Skin of body (tissue), 2 donors: ENCODE results near the gene SMIM9. TPM values are rescaled to one million over a fixed set of nuclear protein-coding genes. Genes with fewer than 3 reads are reported as not detected.

Experiments
- DNase-seq: peaks from one replicate; lab custom pipeline; 2025; lab: John Stamatoyannopoulos, UW
- total RNA-seq: library from RNA; depleted of rRNA; stranded (reverse); fragments of >200 nt; gene quantifications from one replicate; pipeline ENCODE4 v1.2.3, GENCODE V29; 2014

The SMIM9 gene
- total RNA-seq, 1 donor from 2014 or later: not detected

DNA sequence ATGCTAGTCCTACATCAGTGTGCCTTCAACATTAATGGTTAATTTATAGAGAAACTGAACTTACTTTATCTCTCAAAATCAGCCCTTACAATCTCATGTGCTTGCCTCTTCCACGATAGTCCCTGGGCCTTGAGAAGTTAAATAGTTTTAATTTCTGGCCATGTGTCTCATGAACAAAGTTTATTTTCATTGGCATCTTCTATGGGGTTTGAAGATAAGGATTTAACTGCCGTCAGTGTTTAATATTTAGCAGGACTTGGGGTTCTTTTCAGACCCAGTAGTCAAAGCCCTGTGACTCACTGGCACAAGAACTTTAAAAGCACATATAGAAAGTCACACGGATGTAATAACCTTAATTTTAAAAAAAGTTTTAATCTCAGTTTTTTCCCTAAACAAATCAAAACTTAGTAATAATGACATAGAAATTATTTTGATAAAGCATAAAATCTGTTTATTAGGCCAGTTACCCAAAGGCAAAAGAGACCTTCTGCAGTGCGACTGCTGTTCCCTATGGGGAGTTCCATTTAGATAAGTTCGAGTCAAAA, 19.1 kb downstream of the SMIM9 start:
- DNase-seq: no peak

DNA sequence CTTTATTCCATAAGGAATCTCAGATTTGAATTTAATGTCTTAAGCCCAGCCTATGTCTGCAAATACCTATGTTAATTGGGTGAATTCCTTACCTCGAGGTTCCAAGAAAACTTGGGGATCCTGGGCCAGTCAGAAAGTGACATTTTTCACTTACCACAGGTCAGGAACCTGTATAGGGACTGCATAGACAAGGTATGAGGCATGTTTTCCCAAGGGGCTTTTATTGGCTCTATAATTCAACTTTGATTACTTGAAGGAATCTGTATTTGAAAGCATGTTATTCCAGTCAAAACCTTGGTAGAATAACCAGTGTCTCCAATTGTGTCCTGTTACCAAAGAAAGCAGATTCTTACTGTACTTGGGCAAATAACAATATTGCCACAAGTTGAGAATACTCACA, 20.7 kb downstream of the SMIM9 start:
- DNase-seq: no peak

GRCh38 chrX:154812341-154813101, 21.9 kb downstream of the SMIM9 start:
- no peak for DNase-seq

- no peak for DNase-seq
Measured at GRCh38 chrX:154809939-154810665, 24.4 kb downstream of the SMIM9 start.

GRCh38 chrX:154806837-154807501, 27.5 kb downstream of the SMIM9 start:
- no peak for DNase-seq

- no peak for DNase-seq
Measured at GRCh38 chrX:154805696-154806091, 28.8 kb downstream of the SMIM9 start.

DNA sequence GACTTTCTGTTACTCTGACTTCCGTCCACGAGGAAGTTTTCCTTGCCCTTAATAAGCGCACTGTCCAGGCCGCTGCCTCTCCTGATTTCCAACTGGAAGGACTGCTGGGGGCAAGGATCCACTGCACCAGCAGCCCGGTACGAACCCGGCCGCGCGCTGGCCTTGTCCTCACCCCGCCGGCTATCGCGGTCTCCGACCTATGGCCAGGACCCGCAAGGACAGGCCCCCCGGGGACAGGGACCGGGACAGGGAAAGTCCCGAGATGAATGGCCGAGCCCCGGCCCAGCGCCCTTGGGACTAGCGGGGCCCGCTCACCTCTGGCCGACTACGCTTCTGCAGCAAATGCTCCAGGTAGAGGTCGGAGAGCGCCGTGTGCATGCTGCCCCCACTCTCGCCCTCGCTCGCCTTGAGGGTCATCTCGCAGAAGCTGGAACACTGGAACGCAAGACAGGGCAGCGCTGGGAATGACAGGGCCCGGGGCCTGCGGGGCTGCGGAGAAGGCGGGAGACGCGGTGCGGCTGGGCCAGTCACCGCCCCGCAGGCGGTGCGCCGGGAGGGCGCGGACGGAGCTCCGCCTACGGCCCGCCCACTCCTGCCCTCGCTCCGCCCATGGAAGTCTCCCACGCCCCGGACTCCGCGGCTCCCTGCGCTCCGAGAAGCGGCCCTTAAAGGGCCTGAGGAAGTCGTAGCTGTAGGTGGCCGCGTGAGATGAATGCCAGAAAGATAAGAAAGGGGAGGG, 29.3 kb downstream of the SMIM9 start, which contains the start of gene MPP1:
MPP1 (minus strand) TSS at position 529 of the 739 bp plus-strand sequence; CDS start at position 417, 112 bp downstream.
- DNase-seq: peak; percentile 24

DNA sequence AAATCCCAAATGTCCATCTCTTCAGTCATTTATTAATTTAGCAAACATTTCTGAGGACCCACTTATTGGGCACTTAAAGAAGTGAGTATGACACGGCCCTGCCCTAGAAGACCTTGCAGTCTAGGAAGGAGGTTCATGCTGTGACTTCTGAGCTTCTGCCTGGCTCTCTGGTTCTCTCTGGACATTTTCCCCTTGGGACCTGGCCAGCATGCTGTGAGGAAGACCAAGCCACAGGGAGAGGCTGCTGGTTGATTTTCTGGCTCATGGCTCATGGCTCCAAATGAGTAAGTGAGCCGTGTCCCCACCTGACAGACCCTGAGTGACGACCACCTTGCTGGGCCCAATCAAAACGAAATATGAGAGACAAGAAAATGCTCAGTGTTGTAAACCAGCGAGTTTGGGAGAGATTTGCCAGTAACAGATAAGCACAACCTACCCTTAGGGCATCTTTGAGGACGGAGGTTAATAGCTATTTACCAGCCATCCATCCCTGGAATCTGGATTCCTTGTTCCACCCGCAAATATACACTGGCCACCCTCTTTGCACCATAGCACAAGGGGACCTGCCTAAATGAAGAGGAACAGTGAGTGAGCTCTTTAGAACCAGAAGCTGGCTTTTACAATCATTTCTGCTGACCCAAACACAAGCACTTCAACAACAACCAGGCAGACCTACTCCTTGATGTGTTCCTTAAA, 30.1 kb downstream of the SMIM9 start:
- DNase-seq: no peak

- DNase-seq: no peak
Measured at GRCh38 chrX:154802947-154803346, 31.5 kb downstream of the SMIM9 start.

- no peak for DNase-seq
Measured at GRCh38 chrX:154800478-154801210, 33.8 kb downstream of the SMIM9 start.

GRCh38 chrX:154799556-154800348, 34.7 kb downstream of the SMIM9 start:
- no peak for DNase-seq

- no peak for DNase-seq
Measured at GRCh38 chrX:154797006-154797405, 37.5 kb downstream of the SMIM9 start.

GRCh38 chrX:154795016-154795415, 39.4 kb downstream of the SMIM9 start:
- no peak for DNase-seq

DNA sequence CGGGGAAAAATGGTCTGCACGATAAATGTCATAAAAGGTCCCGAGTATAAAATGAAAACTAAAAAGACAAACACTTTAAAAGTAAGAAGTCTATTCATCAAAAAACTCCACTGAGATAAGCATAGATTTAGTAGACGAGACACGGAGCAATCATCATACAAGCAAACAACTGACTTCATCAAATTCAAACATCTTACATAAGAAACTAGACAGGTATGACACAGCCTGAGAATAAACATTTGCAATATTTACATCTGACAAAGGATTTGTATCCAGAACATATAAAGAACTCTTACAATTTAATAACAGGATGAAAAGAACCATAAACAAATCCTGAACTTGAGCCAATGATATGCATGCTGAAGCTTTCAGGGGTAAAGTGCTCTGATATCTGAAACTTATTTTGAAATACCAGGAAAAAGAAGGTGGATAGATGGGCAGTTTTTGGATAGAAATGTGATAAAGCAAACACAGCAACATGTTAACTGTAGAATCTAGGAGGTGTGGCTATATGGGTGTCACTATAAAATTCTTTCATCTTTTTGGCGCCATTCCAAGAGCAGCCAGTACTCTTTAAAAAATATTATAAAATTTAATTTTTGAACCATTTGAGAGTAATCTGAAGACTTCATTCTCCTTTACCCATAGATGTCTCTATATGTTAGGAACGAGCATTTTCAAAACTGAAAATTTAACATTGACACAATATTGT, 41.2 kb downstream of the SMIM9 start:
- DNase-seq: no peak

- DNase-seq: no peak
Measured at GRCh38 chrX:154791939-154792338, 42.5 kb downstream of the SMIM9 start.

- no peak for DNase-seq
Measured at GRCh38 chrX:154791467-154791866, 43.0 kb downstream of the SMIM9 start.

DNA sequence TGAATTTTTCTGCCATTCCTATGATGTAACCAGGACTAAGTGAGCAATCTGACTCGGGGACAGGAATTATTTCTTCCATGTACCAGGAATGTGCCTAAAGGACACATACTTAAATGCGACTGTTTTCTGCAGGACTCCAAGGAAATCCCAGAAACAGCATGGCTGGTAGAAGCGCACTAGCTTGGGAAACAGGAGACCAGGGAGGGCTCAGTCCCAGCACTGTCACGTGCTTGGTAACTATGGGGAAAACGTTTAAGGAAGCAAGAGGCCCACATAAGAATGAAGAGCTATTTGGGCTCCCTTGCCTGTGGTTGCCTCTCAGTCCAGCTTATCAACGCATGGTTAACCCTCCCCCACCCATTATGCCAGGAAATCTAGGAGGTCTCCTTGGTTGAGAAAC, 48.7 kb downstream of the SMIM9 start:
- DNase-seq: no peak
